Measurements from ENCODE around the gene CACNA1S. TPM values are rescaled to one million over a fixed set of nuclear protein-coding genes. Genes with fewer than 3 reads are reported as not detected.

Gene CACNA1S
- total and polyA plus RNA-seq, 10 donors: 0.04 to 0.17 (median 0.09) TPM; not detected in 7

GRCh38 chr1:201126832-201127754, 14.9 kb upstream of the CACNA1S start, which contains the start of gene ASCL5:
Gene ASCL5 (minus strand): TSS chr1:201127184. CDS start chr1:201115372, 11,812 bp downstream.
- intact Hi-C loops (cut with DNase I; ENCODE audit: low total_unique reads): no loop called here
- Histone ChIP-seq H3K4me1 (peaks cover 0 to 16% (median 9%) of the 10 kb centered on the region in 6 donors), H3K36me3 (no peaks in the 10 kb centered on the region), H3K27me3 (replicated peaks in 1 of 7) (peaks cover 0 to 10% (median 0%) of the 10 kb centered on the region in 7 donors), H3K27ac (no peak within 1 kb of the TSS), H3K9me3 (no peaks in the 10 kb centered on the region), H3K4me3 (no peak within 1 kb of the TSS)
- TF ChIP-seq CTCF (IDR thresholded peaks at IDR 0.05 in 8 of 11, conservative IDR thresholded peaks at IDR 0.05 in 3 of 11): no peak
- no peak for TF ChIP-seq POLR2AphosphoS5 (IDR thresholded peaks at IDR 0.05)
- TF ChIP-seq POLR2A (IDR thresholded peaks at IDR 0.05): no peak
- DNase-seq: no peak
- WGBS, 5 donors: 84 to 92% (median 87%) methylated on average over 21 to 24 of the region's 24 CpGs

- H3K4me1 ChIP-seq: peaks cover 0 to 16% (median 9%) of the 10 kb centered on the region in 6 donors
- no peaks in the 10 kb centered on the region for H3K9me3 ChIP-seq
- H3K36me3 ChIP-seq: no peaks in the 10 kb centered on the region
- no peak overlapping the region for H3K4me3 ChIP-seq
- H3K27ac ChIP-seq: no peak overlapping the region
- no peak for DNase-seq
- peaks cover 0 to 10% (median 0%) of the 10 kb centered on the region in 7 donors for H3K27me3 ChIP-seq (replicated peaks in 1 of 7)
- 74 to 92% (median 88%) methylated on average over 3 of the region's 3 CpGs for WGBS, 5 donors
- TF ChIP-seq POLR2AphosphoS5 (IDR thresholded peaks at IDR 0.05) (no peak), POLR2A (IDR thresholded peaks at IDR 0.05) (no peak), CTCF (IDR thresholded peaks at IDR 0.05 in 8 of 11, conservative IDR thresholded peaks at IDR 0.05 in 3 of 11) (no peak)
- intact Hi-C loops (cut with DNase I; ENCODE audit: low total_unique reads): no loop called here
Observed at GRCh38 chr1:201126463-201126831, 14.2 kb upstream of the CACNA1S start.

GRCh38 chr1:201125800-201126199, 13.6 kb upstream of the CACNA1S start:
- 63 to 77% (median 71%) methylated on average over 7 of the region's 7 CpGs for WGBS, 5 donors
- H3K9me3 ChIP-seq: no peaks in the 10 kb centered on the region
- H3K36me3 ChIP-seq: no peaks in the 10 kb centered on the region
- no peak overlapping the region for H3K4me3 ChIP-seq
- H3K4me1 ChIP-seq: peaks cover 0 to 16% (median 9%) of the 10 kb centered on the region in 6 donors
- TF ChIP-seq CTCF (IDR thresholded peaks at IDR 0.05 in 8 of 11, conservative IDR thresholded peaks at IDR 0.05 in 3 of 11): no peak
- TF ChIP-seq POLR2A (IDR thresholded peaks at IDR 0.05): no peak
- TF ChIP-seq POLR2AphosphoS5 (IDR thresholded peaks at IDR 0.05): no peak
- no peak overlapping the region for H3K27ac ChIP-seq
- intact Hi-C loops (cut with DNase I; ENCODE audit: low total_unique reads): no loop called here
- peaks cover 0 to 10% (median 0%) of the 10 kb centered on the region in 7 donors for H3K27me3 ChIP-seq (replicated peaks in 1 of 7)
- no peak for DNase-seq

- 45 to 75% (median 62%) methylated on average over 9 of the region's 9 CpGs for WGBS, 5 donors
- Histone ChIP-seq H3K36me3 (no peaks in the 10 kb centered on the region), H3K27ac (peak overlapping the region in 2 of 8 donors; percentile 3 to 42), H3K4me1 (peaks cover 0 to 16% (median 10%) of the 10 kb centered on the region in 6 donors), H3K4me3 (no peak overlapping the region), H3K9me3 (no peaks in the 10 kb centered on the region), H3K27me3 (replicated peaks in 1 of 7) (peaks cover 0 to 10% (median 0%) of the 10 kb centered on the region in 7 donors)
- intact Hi-C loops (cut with DNase I; ENCODE audit: low total_unique reads): no loop called here
- TF ChIP-seq POLR2A (IDR thresholded peaks at IDR 0.05): no peak
- peak in 2 of 3 donors; percentile 27 to 61 for TF ChIP-seq POLR2AphosphoS5 (IDR thresholded peaks at IDR 0.05)
- no peak for DNase-seq
Observed at GRCh38 chr1:201125019-201125418, 12.8 kb upstream of the CACNA1S start.
